GM12878 (cell line): ENCODE measurements around the gene TMED6. TPM values are rescaled to one million over a fixed set of nuclear protein-coding genes. Genes with fewer than 3 reads are reported as not detected.

Experiments
- ATAC-seq: fragments of 200-7000 bp; cut with Tn5 transposase; 3 replicates; pipeline ENCODE4 v1.9.1; 2020; ENCODE audit warnings: mild to moderate bottlenecking, moderate library complexity
- BruUV-seq: library from RNA; stranded (reverse); fragments of 400-500 nt; replicated peaks from 2 replicates; lab custom pipeline; 2021; lab: Mats Ljungman, UMichigan
- CTCF ChIA-PET: fragments of 300-600 bp; sonication (Branson Sonifier 250); formaldehyde crosslinking; extraction: SDS; loops from one replicate; lab custom pipeline; 2021; ENCODE audit warnings: inconsistent platforms; lab: Yijun Ruan, JAX
- POLR2A ChIA-PET: fragments of 350-600 bp; formaldehyde crosslinking; extraction: SDS; loops from one replicate; lab custom pipeline; 2021; ENCODE audit warnings: inconsistent platforms; lab: Charles Lee
- RAD21 ChIA-PET: fragments of 300-600 bp; sonication (Branson Sonifier 250); formaldehyde crosslinking; loops from one replicate; lab custom pipeline; 2023; ENCODE audit warnings: antibody characterized with exemption; ENCODE audit not compliant: unreplicated experiment; lab: Charles Lee
- SMC1A ChIA-PET: fragments of 300-600 bp; sonication (Branson Sonifier 250); formaldehyde crosslinking; loops from one replicate; lab custom pipeline; 2023; ENCODE audit not compliant: unreplicated experiment, uncharacterized antibody; lab: Charles Lee
- DNase-seq: peaks from one replicate; pipeline ENCODE4 v3.0.0-alpha.2; 2011; ENCODE audit warnings: low read depth, low spot score
- FAIRE-seq: peaks from 3 replicates; lab custom pipeline; 2011; peaks lifted over from hg19 to GRCh38; lab: Jason Lieb, UNC
- H2AFZ ChIP-seq: 2 replicates; pipeline ENCODE4 v1.6.0; 2011; ENCODE audit warnings: low read depth, low read length, control low read depth; ENCODE audit not compliant: control insufficient read depth
- H3K27ac ChIP-seq: 2 replicates; pipeline ENCODE4 v1.5.1; 2011; ENCODE audit warnings: control low read depth; ENCODE audit not compliant: control insufficient read depth, insufficient read depth
- H3K27me3 ChIP-seq, 2 experiments: replicated peaks in 1 of 2; 2 replicates each; pipeline versions ENCODE4 v1.6.0 to v1.6.1; 2011; ENCODE audit warnings: low read length in 1 of 2; ENCODE audit not compliant: control insufficient read depth in 2 of 2, insufficient read depth in 2 of 2
- H3K36me3 ChIP-seq, 2 experiments: 2 replicates each; pipeline ENCODE4 v1.5.1; 2011; ENCODE audit warnings: low read length in 1 of 2; ENCODE audit not compliant: control insufficient read depth in 2 of 2, insufficient read depth in 2 of 2
- H3K4me1 ChIP-seq: 2 replicates; pipeline ENCODE4 v1.6.1; 2011; ENCODE audit warnings: mild to moderate bottlenecking, low read length, moderate library complexity, mixed read lengths; ENCODE audit not compliant: control insufficient read depth, insufficient read depth
- H3K4me2 ChIP-seq: 2 replicates; pipeline ENCODE4 v1.6.0; 2011; ENCODE audit warnings: control low read depth; ENCODE audit not compliant: control insufficient read depth, insufficient read depth
- H3K4me3 ChIP-seq: fragments of 200-600 bp; sonication (generic); 2 replicates; pipeline ENCODE4 v1.5.1; 2016
- H3K79me2 ChIP-seq: 2 replicates; pipeline ENCODE4 v1.6.0; 2011; ENCODE audit warnings: low read length; ENCODE audit not compliant: control insufficient read depth, insufficient read depth
- H3K9ac ChIP-seq: 2 replicates; pipeline ENCODE4 v1.8.0; 2011; ENCODE audit warnings: low read length, control low read depth, mixed read lengths; ENCODE audit not compliant: control insufficient read depth, insufficient read depth
- H3K9me3 ChIP-seq: replicated peaks from 3 replicates; pipeline ENCODE4 v1.5.1; 2011; ENCODE audit warnings: mild to moderate bottlenecking, low read length; ENCODE audit not compliant: control insufficient read depth, insufficient read depth
- H4K20me1 ChIP-seq: 2 replicates; pipeline ENCODE4 v1.6.0; 2011; ENCODE audit not compliant: control insufficient read depth, insufficient read depth
- CUX1 ChIP-seq: IDR thresholded peaks from 2 replicates; pipeline ENCODE4 v1.6.1; 2012; ENCODE audit warnings: improper control_type of control experiment, low read depth, low read length; ENCODE audit not compliant: insufficient replicate concordance
- EGR1 ChIP-seq, 2 experiments: IDR thresholded peaks; 1 replicate in 1 of 2; 2 replicates in 1 of 2; pipeline ENCODE4 v1.6.1; 2011 to 2012; ENCODE audit warnings: low read depth in 2 of 2, low read length in 2 of 2, borderline replicate concordance in 1 of 2, mild to moderate bottlenecking in 1 of 2, moderate library complexity in 1 of 2
- ETV6 ChIP-seq, 2 experiments: fragments of 450-650 bp in 1 of 2; IDR thresholded peaks in 1 of 2; conservative IDR thresholded peaks in 1 of 2; 2 replicates each; pipeline ENCODE4 v1.6.1; 2014; ENCODE audit warnings: antibody characterized with exemption in 1 of 2, borderline replicate concordance in 1 of 2, low read depth in 1 of 2, mild to moderate bottlenecking in 1 of 2, moderate library complexity in 1 of 2
- HDGF ChIP-seq: fragments of 450-650 bp; IDR thresholded peaks from 2 replicates; pipeline ENCODE4 v1.6.1; 2016; ENCODE audit warnings: antibody characterized with exemption
- MLLT1 ChIP-seq: fragments of 450-650 bp; IDR thresholded peaks from 2 replicates; pipeline ENCODE4 v1.6.1; 2016; ENCODE audit warnings: mild to moderate bottlenecking
- RELA ChIP-seq: fragments of 450-650 bp; IDR thresholded peaks from 2 replicates; pipeline ENCODE4 v1.8.0; 2014; ENCODE audit warnings: borderline replicate concordance; ENCODE audit not compliant: partially characterized antibody
- TARDBP ChIP-seq: IDR thresholded peaks from 2 replicates; pipeline ENCODE4 v1.6.1; 2016; ENCODE audit warnings: borderline replicate concordance
- YBX1 ChIP-seq: fragments of 450-650 bp; IDR thresholded peaks from 2 replicates; pipeline ENCODE4 v1.6.1; 2016; ENCODE audit warnings: antibody characterized with exemption
- ZNF592 ChIP-seq: fragments of 450-650 bp; IDR thresholded peaks from 2 replicates; pipeline ENCODE4 v1.6.1; 2017; ENCODE audit warnings: mild to moderate bottlenecking, moderate library complexity
- WGBS: methylation state at CpG from one replicate; pipeline ENCODE4 v1.1.6; 2016; ENCODE audit warnings: low lambda C conversion rate; ENCODE audit not compliant: insufficient replicate concordance, insufficient coverage; ENCODE audit errors: missing lambda C conversion rate; 5-methylcytosine and 5-hydroxymethylcytosine counted together
- in situ Hi-C: fragments of 300-500 bp; cut with MboI; formaldehyde crosslinking; loops from 9 replicates; pipeline ENCODE4 v1.14.3; 2018; ENCODE audit warnings: mixed read lengths
- intact Hi-C: fragments of 100-400 bp; cut with micrococcal nuclease; formaldehyde crosslinking; loops from one replicate; pipeline ENCODE4 v1.14.2; 2022; ENCODE audit not compliant: unreplicated experiment
- polyA plus RNA-seq, 11 experiments: library from polyadenylated mRNA; depleted of rRNA in 4 of 11; unstranded in 6 of 11; stranded (reverse) in 5 of 11; fragments of >200 nt; fragmentation: Nextera tagmentation in 4 of 11; fragmentation: Illumina TruSeq in 1 of 11; extraction: Ambion mirVana in 4 of 11; extraction: Trizol in 1 of 11; gene quantifications; 1 replicate in 1 of 11; 2 replicates in 10 of 11; pipeline versions ENCODE4 v1.2.1 to v1.2.3, GENCODE V29; 2011 to 2016; ENCODE audit warnings: inconsistent platforms in 2 of 11, missing spikeins in 2 of 11, low read depth in 1 of 11
- total RNA-seq, 4 experiments: library from RNA; depleted of rRNA in 3 of 4; stranded (reverse); fragments of >200 nt in 3 of 4; fragmentation: Illumina TruSeq in 1 of 4; extraction: Trizol in 1 of 4; gene quantifications; 2 replicates each; pipeline versions ENCODE4 v1.2.1 to v1.2.3, GENCODE V29; 2013 to 2021

Gene TMED6
- total and polyA plus RNA-seq, 10 of the 15 experiments (the other 5 are each of a cell fraction or from before 2014, with no cell fraction given): 0.27 to 1.7 (median 0.78) TPM

- peak overlapping the region; percentile 88 for H3K9ac ChIP-seq
- peak overlapping the region; percentile 82 for H3K27ac ChIP-seq
- peaks cover 10 to 31% of the 10 kb centered on the region in 2 experiments for H3K36me3 ChIP-seq
- H3K4me1 ChIP-seq: peaks cover 10% of the 10 kb centered on the region
- intact Hi-C loops: loop anchor here (1.0 to 10.0 kb wide), 2 partner anchors 10 to 425 kb away; partner anchors contain the start of genes COG8, NIP7 and NOB1
- H2AFZ ChIP-seq: peak overlapping the region; percentile 73
- RAD21 ChIA-PET: interaction anchor here (0.6 to 1.2 kb wide), 3 partner anchors 11 to 142 kb away, joined by 3 to 5 read pairs (median 3); partner anchors contain the start of gene NIP7
- ATAC-seq: peak; percentile 56
- peaks cover 54% of the 10 kb centered on the region for H3K79me2 ChIP-seq
- BruUV-seq: no TSS peak
- SMC1A ChIA-PET: interaction anchor here (0.6 to 1.9 kb wide), 5 partner anchors 11 to 425 kb away, joined by 3 to 5 read pairs (median 4); partner anchors contain the start of gene NOB1
- POLR2A ChIA-PET: interaction anchor here (0.6 to 6.6 kb wide), 3 partner anchors 10 to 51 kb away, joined by 3 to 42 read pairs (median 3); partner anchors contain the start of genes COG8 and NIP7
- 2% methylated on average over 77 of the region's 77 CpGs for WGBS
- H4K20me1 ChIP-seq: peaks cover 8% of the 10 kb centered on the region; the same call in 1 of the 2 replicates
- H3K9me3 ChIP-seq: no peaks in the 10 kb centered on the region
- no peak for FAIRE-seq
- DNase-seq: no peak
- peak overlapping the region; percentile 89 for H3K4me3 ChIP-seq
- peak overlapping the region; percentile 74 for H3K4me2 ChIP-seq
- no peaks in the 10 kb centered on the region for H3K27me3 ChIP-seq
- CTCF ChIA-PET: interaction anchor here (1.1 to 2.3 kb wide), 3 partner anchors 9 to 67 kb away, joined by 6 to 9 read pairs (median 8); partner anchors contain the start of gene COG8
- in situ Hi-C loops: no loop called here
- TF ChIP-seq HDGF (no peak), RELA (no peak), CUX1 (no peak), ZNF592 (no peak), MLLT1 (0 out of 2 replicates have a peak, but pooled peaks have one; percentile 27), TARDBP (no peak), YBX1 (no peak), ETV6 (conservative IDR thresholded peaks at IDR 0.05 in 1 of 2, IDR thresholded peaks at IDR 0.05 in 1 of 2; ENCODE audit: borderline replicate concordance in 1 of 2, low read depth in 1 of 2) (no peak), EGR1 (IDR thresholded peaks at IDR 0.05; ENCODE audit: borderline replicate concordance in 1 of 2, low read depth in 2 of 2, low read length in 2 of 2) (0 out of 3 replicates have a peak, but pooled peaks of 1 of the 2 experiments have one; percentile 4)
These were observed 22.0 kb downstream of the TMED6 start for GRCh38 chr16:69329369-69330285.
